Bronchial smooth muscle cell (primary cell): ENCODE results near the gene DDX49. TPM values are rescaled to one million over a fixed set of nuclear protein-coding genes. Genes with fewer than 3 reads are reported as not detected.

ENCODE experiments used
- total RNA-seq: library from RNA; depleted of rRNA; stranded (reverse); fragments of >200 nt; gene quantifications from 2 replicates; pipeline ENCODE4 v1.2.1, GENCODE V29; 2014

The DDX49 gene, protein sequence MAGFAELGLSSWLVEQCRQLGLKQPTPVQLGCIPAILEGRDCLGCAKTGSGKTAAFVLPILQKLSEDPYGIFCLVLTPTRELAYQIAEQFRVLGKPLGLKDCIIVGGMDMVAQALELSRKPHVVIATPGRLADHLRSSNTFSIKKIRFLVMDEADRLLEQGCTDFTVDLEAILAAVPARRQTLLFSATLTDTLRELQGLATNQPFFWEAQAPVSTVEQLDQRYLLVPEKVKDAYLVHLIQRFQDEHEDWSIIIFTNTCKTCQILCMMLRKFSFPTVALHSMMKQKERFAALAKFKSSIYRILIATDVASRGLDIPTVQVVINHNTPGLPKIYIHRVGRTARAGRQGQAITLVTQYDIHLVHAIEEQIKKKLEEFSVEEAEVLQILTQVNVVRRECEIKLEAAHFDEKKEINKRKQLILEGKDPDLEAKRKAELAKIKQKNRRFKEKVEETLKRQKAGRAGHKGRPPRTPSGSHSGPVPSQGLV
- total RNA-seq: 62.4 and 69.6 TPM in 2 replicates

DNA sequence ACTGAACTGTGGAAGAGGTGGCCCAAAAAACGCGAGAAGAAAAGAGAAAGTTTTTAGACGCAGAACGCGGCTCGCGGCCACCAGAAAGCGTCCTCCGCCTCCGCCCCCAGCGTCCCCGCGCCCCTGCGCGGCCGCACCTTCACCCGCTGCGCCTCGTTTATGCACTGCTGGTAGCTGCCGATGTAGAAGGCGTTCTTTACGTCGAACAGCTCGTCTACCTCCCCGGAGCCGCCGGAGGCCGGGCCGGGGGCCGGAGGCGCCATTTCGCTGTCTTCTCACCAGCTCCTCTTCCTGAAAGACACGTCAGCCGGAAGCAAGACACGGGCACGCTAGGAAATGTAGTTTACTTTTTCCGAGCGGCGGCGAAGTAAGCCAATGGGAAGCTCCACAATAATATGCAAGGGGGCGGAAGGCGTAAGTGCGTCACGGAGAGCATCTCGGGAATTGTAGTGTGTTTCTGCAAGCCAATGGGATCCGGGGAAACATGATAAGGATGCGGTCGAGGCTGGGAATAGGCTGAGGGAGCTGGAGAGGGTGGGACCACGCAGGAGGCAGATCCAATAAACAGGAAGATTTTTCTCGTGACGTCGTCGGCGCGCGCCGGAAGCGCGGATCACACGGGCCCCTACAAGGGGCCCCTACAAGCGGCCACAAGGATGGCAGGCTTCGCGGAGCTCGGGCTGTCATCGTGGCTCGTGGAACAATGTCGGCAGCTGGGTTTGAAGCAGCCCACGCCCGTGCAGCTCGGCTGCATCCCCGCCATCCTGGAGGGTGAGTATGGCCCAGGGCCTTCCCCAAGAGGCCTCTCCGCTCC, at the start of gene DDX49, which contains the start of gene COPE:
Gene DDX49, plus strand, starts transcription at position 630 of the 814 bp plus-strand sequence. Its CDS starts 27 bp downstream, at position 657.
Gene COPE, minus strand, starts transcription at position 302 of the 814 bp plus-strand sequence. Its CDS starts 39 bp downstream, at position 263.

DNA sequence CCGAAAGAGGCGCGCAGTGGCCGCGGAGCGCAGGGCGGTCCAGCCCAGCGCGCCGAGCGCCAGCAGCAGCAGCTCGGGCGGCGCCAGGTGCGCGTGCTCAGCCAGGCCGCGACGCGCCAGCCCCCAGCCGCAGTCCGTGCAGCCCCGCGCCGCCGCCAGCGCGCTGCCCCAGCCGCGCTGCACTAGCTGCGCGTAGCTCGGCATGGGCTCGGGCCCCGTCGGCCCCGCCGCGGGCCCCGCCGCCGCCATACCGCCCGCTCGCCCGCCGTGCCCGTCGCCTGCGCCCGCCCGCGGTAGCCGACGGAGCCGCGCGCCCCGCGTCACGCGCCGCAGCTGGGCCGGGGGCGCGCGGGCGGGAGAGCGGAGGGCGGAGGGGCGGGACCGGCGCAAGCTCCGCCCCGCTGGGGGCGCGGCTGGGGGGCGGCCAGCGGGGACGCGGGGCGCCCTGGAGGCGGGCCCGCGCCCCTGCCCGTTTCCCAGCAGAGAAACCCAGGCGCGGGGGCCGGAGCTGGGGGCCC, 23.6 kb upstream of the DDX49 start, which contains the start of gene CERS1:
Gene CERS1, minus strand, starts transcription at position 335 of the 518 bp plus-strand sequence. Its CDS starts 86 bp downstream, at position 249.

DNA sequence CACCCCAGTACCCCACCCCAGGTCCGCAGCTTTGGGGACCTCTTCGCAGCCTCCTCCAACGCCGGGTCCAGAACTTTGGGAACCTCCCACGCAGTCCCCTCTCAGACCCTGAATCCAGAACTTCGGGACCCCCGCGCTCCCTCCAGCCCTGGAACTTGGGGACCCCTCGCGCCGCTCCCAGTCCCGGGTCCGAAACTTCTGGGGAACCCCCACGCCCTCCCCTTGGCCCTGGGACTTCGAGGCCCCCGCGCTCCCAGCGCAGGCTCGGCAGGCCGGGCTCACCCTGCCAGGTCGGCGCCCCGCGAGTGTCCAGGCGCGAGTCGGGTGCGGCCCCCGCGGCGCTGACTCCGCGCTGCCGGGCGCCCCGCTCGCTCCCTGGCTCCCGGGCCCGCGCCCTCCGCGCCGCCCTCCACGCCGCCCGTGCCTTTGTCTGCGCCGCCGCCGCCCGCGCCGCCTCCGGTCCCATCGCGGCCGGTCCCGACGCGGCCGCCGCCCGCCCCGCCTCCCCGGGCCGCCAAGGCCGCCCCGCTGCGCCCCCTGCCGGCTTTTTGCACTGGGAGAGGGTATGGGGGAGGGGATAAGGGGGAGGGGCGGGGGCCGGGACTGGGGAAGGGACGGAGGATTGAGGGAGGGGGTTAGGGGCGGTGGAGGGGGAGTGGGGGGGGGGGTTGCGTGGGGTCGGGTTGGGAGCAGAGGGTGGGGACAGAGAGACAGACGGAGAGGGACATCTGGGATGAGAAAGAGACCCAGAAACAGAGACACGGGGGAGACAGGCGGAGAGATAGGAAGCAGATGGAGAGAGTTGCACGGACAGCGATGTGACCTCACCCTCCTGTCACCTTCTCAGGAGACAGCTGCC, 21.5 kb downstream of the DDX49 start, which contains the start of gene HOMER3:
Gene HOMER3, minus strand, starts transcription at position 449 of the 859 bp plus-strand sequence. CDS start 2,235 bp downstream, outside the sequence.

Other genes with a start within 250 kb of the DDX49 start
- 2.1 and 2.5 TPM in 2 replicates for gene CRTC1, start 236.0 kb upstream of the DDX49 start, total RNA-seq
- gene COMP, start 128.4 kb upstream of the DDX49 start, total RNA-seq: 1.3 and 1.5 TPM in 2 replicates
- gene UPF1, start 87.8 kb upstream of the DDX49 start, total RNA-seq: 57.7 and 78.9 TPM in 2 replicates
- 3.2 and 5.0 TPM in 2 replicates for gene CERS1, start 23.6 kb upstream of the DDX49 start, total RNA-seq
- 166 and 228 TPM in 2 replicates for gene COPE, start 328 bp upstream of the DDX49 start, total RNA-seq
- 56.3 and 67.6 TPM in 2 replicates for gene HOMER3, start 21.5 kb downstream of the DDX49 start, total RNA-seq
- 21.5 and 26.0 TPM in 2 replicates for gene SUGP2, start 113.8 kb downstream of the DDX49 start, total RNA-seq
- gene ARMC6, start 113.9 kb downstream of the DDX49 start, total RNA-seq: 36.1 and 42.0 TPM in 2 replicates
- 4.5 and 6.0 TPM in 2 replicates for gene SLC25A42, start 144.3 kb downstream of the DDX49 start, total RNA-seq
- 18.8 and 22.2 TPM in 2 replicates for gene TMEM161A, start 218.8 kb downstream of the DDX49 start, total RNA-seq